Ecto neural progenitor cell (in vitro differentiated cells): ENCODE data around the gene HHAT.
"Not testable (repeated sequence)": the region's sequence is repeated elsewhere in the genome, so short reads cannot be mapped to it uniquely, and the experiment has no call there.

Experiments used
- DNase-seq: peaks from one replicate; pipeline ENCODE4 v3.0.0-alpha.2; 2018; ENCODE audit warnings: low spot score

The HHAT gene

GRCh38 chr1:210313921-210314320 is 14.8 kb upstream of the HHAT start:
- no peak for DNase-seq

GRCh38 chr1:210315529-210315928 is 13.2 kb upstream of the HHAT start:
- no peak for DNase-seq

GRCh38 chr1:210321131-210321530 is 7.6 kb upstream of the HHAT start:
- DNase-seq: no peak

- no peak for DNase-seq
Measured at GRCh38 chr1:210321552-210321951, 7.2 kb upstream of the HHAT start.

- no peak for DNase-seq
Measured at GRCh38 chr1:210323957-210324356, 4.7 kb upstream of the HHAT start.

GRCh38 chr1:210325026-210325670 is 3.6 kb upstream of the HHAT start:
- no peak for DNase-seq

- no peak for DNase-seq
Measured at GRCh38 chr1:210328032-210328745, 513 bp upstream of the HHAT start.

- no peak for DNase-seq
Measured at GRCh38 chr1:210330279-210330866, 1.7 kb downstream of the HHAT start.

GRCh38 chr1:210332233-210332632 is 3.5 kb downstream of the HHAT start:
- DNase-seq: no peak

- DNase-seq: no peak
Measured at GRCh38 chr1:210332719-210333398, 4.2 kb downstream of the HHAT start.

GRCh38 chr1:210335001-210335400 is 6.3 kb downstream of the HHAT start:
- DNase-seq: no peak

GRCh38 chr1:210336362-210336761 is 7.7 kb downstream of the HHAT start:
- no peak for DNase-seq

GRCh38 chr1:210339500-210339899 is 10.8 kb downstream of the HHAT start:
- no peak for DNase-seq

GRCh38 chr1:210340311-210340710 is 11.6 kb downstream of the HHAT start:
- no peak for DNase-seq

- no peak for DNase-seq
Measured at GRCh38 chr1:210340841-210341240, 12.1 kb downstream of the HHAT start.

- DNase-seq: no peak
Measured at GRCh38 chr1:210342986-210343780, 14.5 kb downstream of the HHAT start.

GRCh38 chr1:210344706-210345105 is 16.0 kb downstream of the HHAT start:
- no peak for DNase-seq

- no peak for DNase-seq
Measured at GRCh38 chr1:210347112-210347511, 18.4 kb downstream of the HHAT start.

GRCh38 chr1:210351496-210351895 is 22.8 kb downstream of the HHAT start:
- no peak for DNase-seq

GRCh38 chr1:210352575-210352974 is 23.9 kb downstream of the HHAT start:
- no peak for DNase-seq

- DNase-seq: not testable (repeated sequence)
Measured at GRCh38 chr1:210354305-210354704, 25.6 kb downstream of the HHAT start.

- no peak for DNase-seq
Measured at GRCh38 chr1:210358626-210359025, 29.9 kb downstream of the HHAT start.
